Body of pancreas (tissue), 4 donors: ENCODE results near the gene ANKEF1. TPM values are rescaled to one million over a fixed set of nuclear protein-coding genes. Genes with fewer than 3 reads are reported as not detected.

Experiments used
- ATAC-seq: fragments of 150-250 bp; one replicate; pipeline ENCODE4 v1.9.1; 2016
- DNase-seq, 4 donors: peaks; one replicate each; pipeline ENCODE4 v3.0.0-alpha.2; 2019
- H3K27ac ChIP-seq, 4 donors: fragments of 200-600 bp; sonication (generic); 1 replicate in 3 of 4; 2 replicates in 1 of 4; pipeline versions ENCODE4 v1.5.1 to v1.6.1; 2016 to 2019; ENCODE audit warnings: mild to moderate bottlenecking in 1 of 4, mixed read lengths in 1 of 4, moderate library complexity in 1 of 4
- H3K27me3 ChIP-seq, 2 donors: fragments of 200-600 bp; sonication (generic); one replicate each; pipeline ENCODE4 v1.6.0; 2016; ENCODE audit warnings: mild to moderate bottlenecking in 1 of 2
- H3K36me3 ChIP-seq, 2 donors: fragments of 200-600 bp; sonication (generic); replicated peaks in 1 of 2; 2 replicates each; pipeline ENCODE4 v1.5.1; 2016; ENCODE audit warnings: low read depth in 2 of 2; ENCODE audit not compliant: insufficient read depth in 1 of 2
- H3K4me1 ChIP-seq: fragments of 200-600 bp; sonication (generic); one replicate; pipeline ENCODE4 v1.6.0; 2016
- H3K4me3 ChIP-seq, 2 donors: fragments of 200-600 bp; sonication (generic); 1 replicate in 1 of 2; 2 replicates in 1 of 2; pipeline ENCODE4 v1.5.1; 2016 to 2019
- H3K9me3 ChIP-seq, 3 donors: fragments of 200-600 bp; sonication (generic); 1 replicate in 2 of 3; 2 replicates in 1 of 3; pipeline ENCODE4 v1.5.1; 2016
- CTCF ChIP-seq, 7 experiments: fragments of 450-650 bp in 4 of 7; fragments of 200-600 bp in 3 of 7; sonication (generic) in 3 of 7; IDR thresholded peaks; one replicate each; pipeline ENCODE4 v1.5.1; 2016 to 2019; ENCODE audit warnings: antibody characterized with exemption in 7 of 7
- POLR2A ChIP-seq, 3 donors: fragments of 450-650 bp; IDR thresholded peaks; one replicate each; pipeline ENCODE4 v1.6.1; 2016; ENCODE audit warnings: antibody characterized with exemption in 3 of 3, mild to moderate bottlenecking in 2 of 3
- WGBS, 2 donors: methylation state at CpG; one replicate each; pipeline ENCODE4 v1.1.5; 2017; 5-methylcytosine and 5-hydroxymethylcytosine counted together
- intact Hi-C: fragments of 100-400 bp; cut with DNase I; formaldehyde crosslinking; loops from one replicate; pipeline ENCODE4 v1.15.1; 2023
- total RNA-seq, 2 donors: library from RNA; depleted of rRNA; stranded (reverse); fragments of >200 nt; gene quantifications; one replicate each; pipeline ENCODE4 v1.1.0, GENCODE V29; 2016

The ANKEF1 gene
- total RNA-seq, 2 donors from 2014 or later = 5.9 to 6.2 TPM

- peak overlapping the region in 1 of 4 donors; percentile 42 for H3K27ac ChIP-seq
- intact Hi-C loops = no loop called here
- no peaks in the 10 kb centered on the region for H3K36me3 ChIP-seq
- TF ChIP-seq POLR2A (IDR thresholded peaks at IDR 0.05) (no peak), CTCF (IDR thresholded peaks at IDR 0.05) (no peak)
- H3K4me3 ChIP-seq = no peak overlapping the region
- no peak for ATAC-seq
- H3K4me1 ChIP-seq = peaks cover 53% of the 10 kb centered on the region
- no peak for DNase-seq
- H3K9me3 ChIP-seq = peaks cover 0 to 6% (median 0%) of the 10 kb centered on the region in 3 donors
- no peaks in the 10 kb centered on the region for H3K27me3 ChIP-seq
- WGBS, 2 donors = 22 to 24% methylated on average over 1 of the region's 1 CpG
Observed at GRCh38 chr20:10002866-10003265, 31.9 kb upstream of the ANKEF1 start.

- H3K27me3 ChIP-seq = no peaks in the 10 kb centered on the region
- TF ChIP-seq CTCF (IDR thresholded peaks at IDR 0.05) = no peak
- no peak for TF ChIP-seq POLR2A (IDR thresholded peaks at IDR 0.05)
- DNase-seq = peak in 1 of 4 donors; percentile 35
- peaks cover 50% of the 10 kb centered on the region for H3K4me1 ChIP-seq
- H3K4me3 ChIP-seq = no peak overlapping the region
- H3K36me3 ChIP-seq = no peaks in the 10 kb centered on the region
- no peak for ATAC-seq
- peak overlapping the region in 1 of 4 donors; percentile 46 for H3K27ac ChIP-seq
- 60 to 62% methylated on average over 2 of the region's 2 CpGs for WGBS, 2 donors
- peaks cover 0 to 6% (median 0%) of the 10 kb centered on the region in 3 donors for H3K9me3 ChIP-seq
- intact Hi-C loops = no loop called here
Observed at GRCh38 chr20:10004900-10005299, 29.9 kb upstream of the ANKEF1 start.

- Histone ChIP-seq H3K27ac (peak overlapping the region in 1 of 4 donors; percentile 46), H3K4me1 (peaks cover 45% of the 10 kb centered on the region), H3K4me3 (no peak overlapping the region), H3K9me3 (peaks cover 0 to 6% (median 0%) of the 10 kb centered on the region in 3 donors), H3K27me3 (no peaks in the 10 kb centered on the region), H3K36me3 (no peaks in the 10 kb centered on the region)
- ATAC-seq (peak; percentile 98), DNase-seq (peak; percentile 36 to 82 (median 64))
- WGBS, 2 donors = 25 to 28% methylated on average over 1 of the region's 1 CpG
- intact Hi-C loops = no loop called here
- TF ChIP-seq CTCF (IDR thresholded peaks at IDR 0.05) (no peak), POLR2A (IDR thresholded peaks at IDR 0.05) (no peak)
Observed at GRCh38 chr20:10005885-10006284, 28.9 kb upstream of the ANKEF1 start.

GRCh38 chr20:10006447-10007090 is 28.2 kb upstream of the ANKEF1 start:
- TF ChIP-seq CTCF (IDR thresholded peaks at IDR 0.05) = no peak
- no peak for TF ChIP-seq POLR2A (IDR thresholded peaks at IDR 0.05)
- Histone ChIP-seq H3K4me3 (no peak overlapping the region), H3K36me3 (no peaks in the 10 kb centered on the region), H3K9me3 (peaks cover 0 to 6% (median 0%) of the 10 kb centered on the region in 3 donors), H3K27ac (no peak overlapping the region), H3K4me1 (peaks cover 45% of the 10 kb centered on the region), H3K27me3 (no peaks in the 10 kb centered on the region)
- DNase-seq (no peak), ATAC-seq (no peak)
- intact Hi-C loops = no loop called here
- WGBS, 2 donors = 82 to 87% methylated on average over 4 of the region's 4 CpGs

- 60 to 62% methylated on average over 2 of the region's 2 CpGs for WGBS, 2 donors
- no peak overlapping the region for H3K27ac ChIP-seq
- intact Hi-C loops = no loop called here
- TF ChIP-seq CTCF (IDR thresholded peaks at IDR 0.05) = no peak
- no peak for TF ChIP-seq POLR2A (IDR thresholded peaks at IDR 0.05)
- peaks cover 45% of the 10 kb centered on the region for H3K4me1 ChIP-seq
- H3K4me3 ChIP-seq = no peak overlapping the region
- peaks cover 0 to 6% (median 0%) of the 10 kb centered on the region in 3 donors for H3K9me3 ChIP-seq
- ATAC-seq (no peak), DNase-seq (no peak)
- no peaks in the 10 kb centered on the region for H3K36me3 ChIP-seq
- H3K27me3 ChIP-seq = no peaks in the 10 kb centered on the region
Observed at GRCh38 chr20:10007158-10007557, 27.6 kb upstream of the ANKEF1 start.
